H1 (cell line): ENCODE results near the gene ANAPC13. TPM values are rescaled to one million over a fixed set of nuclear protein-coding genes. Genes with fewer than 3 reads are reported as not detected.

Source experiments
- BACH1 ChIP-seq: IDR thresholded peaks from 2 replicates; pipeline ENCODE4 v1.6.1; 2012; ENCODE audit warnings: low read length, improper control_type of control experiment
- CHD1 ChIP-seq: IDR thresholded peaks from 2 replicates; pipeline ENCODE4 v1.6.1; 2012; ENCODE audit warnings: low read depth, low read length, improper control_type of control experiment
- EP300 ChIP-seq, 2 experiments: IDR thresholded peaks; 1 replicate in 1 of 2; 2 replicates in 1 of 2; pipeline ENCODE4 v1.6.1; 2011 to 2012; ENCODE audit warnings: low read depth in 2 of 2, low read length in 2 of 2, mild to moderate bottlenecking in 2 of 2, borderline replicate concordance in 1 of 2, inconsistent platforms in 1 of 2, moderate library complexity in 1 of 2
- FOSL1 ChIP-seq: IDR thresholded peaks from 2 replicates; pipeline ENCODE4 v1.6.1; 2011; ENCODE audit warnings: mild to moderate bottlenecking, low read depth, low read length, moderate library complexity; ENCODE audit not compliant: insufficient read depth
- KDM4A ChIP-seq: IDR thresholded peaks from one replicate; pipeline ENCODE4 v1.7.1; 2012; ENCODE audit warnings: low read depth, mild to moderate bottlenecking, moderate library complexity, low read length, inconsistent platforms; ENCODE audit not compliant: severe bottlenecking
- MAFK ChIP-seq: IDR thresholded peaks from 2 replicates; pipeline ENCODE4 v1.6.1; 2012; ENCODE audit warnings: low read depth, mild to moderate bottlenecking, improper control_type of control experiment, low read length
- MAX ChIP-seq: IDR thresholded peaks from 2 replicates; pipeline ENCODE4 v1.6.1; 2012; ENCODE audit warnings: inconsistent platforms
- POLR2A ChIP-seq, 2 experiments: IDR thresholded peaks; 1 replicate in 1 of 2; 2 replicates in 1 of 2; pipeline ENCODE4 v1.6.1; 2011; ENCODE audit warnings: low read depth in 2 of 2, low read length in 2 of 2, mild to moderate bottlenecking in 2 of 2; ENCODE audit errors: control extremely low read depth in 1 of 2
- POLR2AphosphoS5 ChIP-seq: IDR thresholded peaks from 2 replicates; pipeline ENCODE4 v1.6.1; 2011; ENCODE audit warnings: low read depth, low read length
- RNF2 ChIP-seq: fragments of 200-900, 300-1000 bp; sonication (generic); IDR thresholded peaks from 2 replicates; pipeline ENCODE4 v1.7.1; 2016; ENCODE audit warnings: borderline replicate concordance, low read depth, mild to moderate bottlenecking, antibody characterized with exemption, low read length; ENCODE audit not compliant: poor library complexity, severe bottlenecking; ENCODE audit errors: missing control alignments
- polyA plus RNA-seq, 7 experiments: library from polyadenylated mRNA; depleted of rRNA in 3 of 7; stranded (reverse) in 5 of 7; unstranded in 2 of 7; fragments of >200 nt in 5 of 7; fragments of 200-250 nt in 2 of 7; gene quantifications; 1 replicate in 5 of 7; 2 replicates in 1 of 7; 4 replicates in 1 of 7; pipeline versions ENCODE4 v1.2.1 to v1.2.3, GENCODE V29; 2011 to 2013; ENCODE audit warnings: missing spikeins in 2 of 7, mixed read lengths in 2 of 7
- total RNA-seq: library from RNA; stranded (reverse); fragmentation: NEBNext Ultra II Directional; extraction: Animal tissue kit (Norgen Biotek cat#: 25700); gene quantifications from 2 replicates; pipeline ENCODE4 v1.2.1, GENCODE V29; 2021

The ANAPC13 gene
- total and polyA plus RNA-seq, 2 of the 8 experiments (the other 6 are each of a cell fraction or from before 2014, with no cell fraction given), result 33.3 to 34.0 TPM

- TF ChIP-seq KDM4A (no peak), CHD1 (no peak), BACH1 (no peak), POLR2AphosphoS5 (no peak), EP300 (IDR thresholded peaks at IDR 0.05; ENCODE audit: borderline replicate concordance in 1 of 2, low read depth in 2 of 2, low read length in 2 of 2) (no peak), MAFK (no peak), POLR2A (IDR thresholded peaks at IDR 0.05; ENCODE audit: control extremely low read depth in 1 of 2, low read depth in 2 of 2, low read length in 2 of 2) (no peak), FOSL1 (no peak), MAX (no peak), RNF2 (no peak)
- TF ChIP-seq, all 59 proteins: peak for 0
These were observed 44.5 kb downstream of the ANAPC13 start (continued) for GRCh38 chr3:134441321-134441720.
